ENCODE results near the gene TRIM68. TPM values are rescaled to one million over a fixed set of nuclear protein-coding genes. Genes with fewer than 3 reads are reported as not detected.

Gene TRIM68
- 10.2 TPM for total RNA-seq

GRCh38 chr11:4607781-4608666 lies at the start of gene TRIM68:
TRIM68 (minus strand) TSS chr11:4608231; CDS start chr11:4605504, 2,727 bp downstream.
- FAIRE-seq, result peak; percentile 88

GRCh38 chr11:4654635-4655369 lies 46.8 kb upstream of the TRIM68 start:
- DNase-seq (ENCODE audit: low spot score in 2 of 2), result no peak
- FAIRE-seq, result no peak

More at GRCh38 chr11:4607781-4608666, at the start of gene TRIM68:
- DNase-seq (ENCODE audit: low spot score in 2 of 2), result peak; percentile 79 to 90

- DNase-seq (ENCODE audit: low spot score in 2 of 2) (no peak), FAIRE-seq (no peak)
Observed at GRCh38 chr11:4647766-4648165, 39.7 kb upstream of the TRIM68 start.

GRCh38 chr11:4645974-4646373 lies 37.9 kb upstream of the TRIM68 start:
- FAIRE-seq (no peak), DNase-seq (ENCODE audit: low spot score in 2 of 2) (no peak)

- DNase-seq (ENCODE audit: low spot score in 2 of 2) (no peak), FAIRE-seq (no peak)
Observed at GRCh38 chr11:4644233-4644632, 36.2 kb upstream of the TRIM68 start.

- FAIRE-seq (no peak), DNase-seq (ENCODE audit: low spot score in 2 of 2) (no peak)
Observed at GRCh38 chr11:4643682-4644081, 35.7 kb upstream of the TRIM68 start, which contains the start of gene OR51E1. OR51E1 (plus strand) TSS chr11:4643982; CDS start chr11:4652527, 8,545 bp downstream.

GRCh38 chr11:4643076-4643475 lies 35.0 kb upstream of the TRIM68 start:
- DNase-seq (ENCODE audit: low spot score in 2 of 2), result no peak
- no peak for FAIRE-seq

GRCh38 chr11:4642043-4642442 lies 34.0 kb upstream of the TRIM68 start:
- DNase-seq (ENCODE audit: low spot score in 2 of 2) (no peak), FAIRE-seq (no peak)

- DNase-seq (ENCODE audit: low spot score in 2 of 2) (no peak), FAIRE-seq (no peak)
Observed at GRCh38 chr11:4641501-4641900, 33.5 kb upstream of the TRIM68 start.

GRCh38 chr11:4639931-4640330 lies 31.9 kb upstream of the TRIM68 start:
- no peak for DNase-seq (ENCODE audit: low spot score in 2 of 2)
- no peak for FAIRE-seq

GRCh38 chr11:4637662-4638047 lies 29.6 kb upstream of the TRIM68 start:
- no peak for DNase-seq (ENCODE audit: low spot score in 2 of 2)
- FAIRE-seq, result no peak

- FAIRE-seq (no peak), DNase-seq (ENCODE audit: low spot score in 2 of 2) (peak in 1 of 2 donors; percentile 52)
Observed at GRCh38 chr11:4636962-4637661, 29.1 kb upstream of the TRIM68 start, which contains the start of gene OR51D1. OR51D1 (plus strand) TSS chr11:4637477; CDS start chr11:4639791, 2,314 bp downstream.

GRCh38 chr11:4636136-4636535 lies 28.1 kb upstream of the TRIM68 start:
- DNase-seq (ENCODE audit: low spot score in 2 of 2), result no peak
- FAIRE-seq, result no peak

- DNase-seq (ENCODE audit: low spot score in 2 of 2) (no peak), FAIRE-seq (no peak)
Observed at GRCh38 chr11:4626207-4627099, 18.4 kb upstream of the TRIM68 start.

- no peak for DNase-seq (ENCODE audit: low spot score in 2 of 2)
- FAIRE-seq, result no peak
Observed at GRCh38 chr11:4619514-4619913, 11.5 kb upstream of the TRIM68 start.

GRCh38 chr11:4615856-4616444 lies 7.9 kb upstream of the TRIM68 start:
- DNase-seq (ENCODE audit: low spot score in 2 of 2) (no peak), FAIRE-seq (no peak)

GRCh38 chr11:4611986-4612385 lies 4.0 kb upstream of the TRIM68 start:
- DNase-seq (ENCODE audit: low spot score in 2 of 2) (no peak), FAIRE-seq (no peak)

GRCh38 chr11:4610258-4610935 lies 2.4 kb upstream of the TRIM68 start:
- no peak for FAIRE-seq
- DNase-seq (ENCODE audit: low spot score in 2 of 2), result no peak

- no peak for FAIRE-seq
Observed at GRCh38 chr11:4607096-4607495, 935 bp downstream of the TRIM68 start.

More at GRCh38 chr11:4607096-4607495, 935 bp downstream of the TRIM68 start:
- DNase-seq (ENCODE audit: low spot score in 2 of 2), result no peak
